PFSK-1 (cell line): ENCODE results near the gene CTIF.

Experiments used
- FOXP2 ChIP-seq: optimal IDR thresholded peaks from 2 replicates; pipeline ENCODE3; 2011; ENCODE audit warnings: borderline replicate concordance, control low read depth, inconsistent platforms; ENCODE audit not compliant: insufficient read depth; ENCODE audit errors: extremely low read length, extremely low read depth
- POLR2AphosphoS5 ChIP-seq: IDR thresholded peaks from 2 replicates; pipeline ENCODE4 v1.6.1; 2012; ENCODE audit warnings: low read depth, mild to moderate bottlenecking, control low read depth, low read length, moderate library complexity
- SIN3A ChIP-seq: IDR thresholded peaks from 2 replicates; pipeline ENCODE4 v1.6.1; 2012; ENCODE audit warnings: mild to moderate bottlenecking, low read length, moderate library complexity, borderline replicate concordance; ENCODE audit not compliant: insufficient read depth
- TAF1 ChIP-seq: IDR thresholded peaks from 2 replicates; pipeline ENCODE4 v1.6.1; 2012; ENCODE audit warnings: low read length, control low read depth, borderline replicate concordance; ENCODE audit not compliant: insufficient read depth
- TF ChIP-seq, protein P1 (sequence below), 2 experiments: IDR thresholded peaks; 2 replicates each; pipeline versions ENCODE4 v1.6.1 to v1.8.0; 2011 to 2012; ENCODE audit warnings: low read depth in 2 of 2, low read length in 2 of 2, control low read depth in 1 of 2, inconsistent platforms in 1 of 2, mild to moderate bottlenecking in 1 of 2, moderate library complexity in 1 of 2; ENCODE audit not compliant: insufficient read depth in 1 of 2

DNA sequence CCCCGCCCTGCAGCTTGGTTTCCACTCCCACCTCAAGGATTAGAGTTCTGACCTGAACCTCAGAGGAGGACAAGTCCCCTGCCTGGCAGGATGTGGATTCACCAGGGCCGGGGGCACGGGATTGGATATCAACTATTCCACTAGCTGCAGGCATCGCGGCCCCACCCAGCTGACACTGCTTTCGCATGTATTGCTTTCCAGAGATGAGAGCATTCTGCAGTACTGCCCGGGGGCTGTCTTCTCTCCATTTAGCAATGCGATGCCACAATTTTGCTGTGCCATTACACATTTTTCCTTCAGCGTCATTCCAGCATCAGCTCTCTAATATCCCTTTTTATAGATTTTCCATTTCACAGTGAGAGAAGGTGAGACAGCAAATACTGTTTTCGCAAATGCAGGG is 42.0 kb downstream of the CTIF start:
- TF ChIP-seq POLR2AphosphoS5, result no peak
- TF ChIP-seq, protein P1, sequence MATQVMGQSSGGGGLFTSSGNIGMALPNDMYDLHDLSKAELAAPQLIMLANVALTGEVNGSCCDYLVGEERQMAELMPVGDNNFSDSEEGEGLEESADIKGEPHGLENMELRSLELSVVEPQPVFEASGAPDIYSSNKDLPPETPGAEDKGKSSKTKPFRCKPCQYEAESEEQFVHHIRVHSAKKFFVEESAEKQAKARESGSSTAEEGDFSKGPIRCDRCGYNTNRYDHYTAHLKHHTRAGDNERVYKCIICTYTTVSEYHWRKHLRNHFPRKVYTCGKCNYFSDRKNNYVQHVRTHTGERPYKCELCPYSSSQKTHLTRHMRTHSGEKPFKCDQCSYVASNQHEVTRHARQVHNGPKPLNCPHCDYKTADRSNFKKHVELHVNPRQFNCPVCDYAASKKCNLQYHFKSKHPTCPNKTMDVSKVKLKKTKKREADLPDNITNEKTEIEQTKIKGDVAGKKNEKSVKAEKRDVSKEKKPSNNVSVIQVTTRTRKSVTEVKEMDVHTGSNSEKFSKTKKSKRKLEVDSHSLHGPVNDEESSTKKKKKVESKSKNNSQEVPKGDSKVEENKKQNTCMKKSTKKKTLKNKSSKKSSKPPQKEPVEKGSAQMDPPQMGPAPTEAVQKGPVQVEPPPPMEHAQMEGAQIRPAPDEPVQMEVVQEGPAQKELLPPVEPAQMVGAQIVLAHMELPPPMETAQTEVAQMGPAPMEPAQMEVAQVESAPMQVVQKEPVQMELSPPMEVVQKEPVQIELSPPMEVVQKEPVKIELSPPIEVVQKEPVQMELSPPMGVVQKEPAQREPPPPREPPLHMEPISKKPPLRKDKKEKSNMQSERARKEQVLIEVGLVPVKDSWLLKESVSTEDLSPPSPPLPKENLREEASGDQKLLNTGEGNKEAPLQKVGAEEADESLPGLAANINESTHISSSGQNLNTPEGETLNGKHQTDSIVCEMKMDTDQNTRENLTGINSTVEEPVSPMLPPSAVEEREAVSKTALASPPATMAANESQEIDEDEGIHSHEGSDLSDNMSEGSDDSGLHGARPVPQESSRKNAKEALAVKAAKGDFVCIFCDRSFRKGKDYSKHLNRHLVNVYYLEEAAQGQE (IDR thresholded peaks at IDR 0.05; ENCODE audit: insufficient read depth in 1 of 2, low read depth in 2 of 2, low read length in 2 of 2), result no peak
- TF ChIP-seq TAF1, result no peak
- TF ChIP-seq SIN3A, result no peak
- no peak for TF ChIP-seq FOXP2
